Natural killer cell treated with Interleukin-12 subunit alpha and Interleukin-12 subunit beta and Interleukin-15 and Interleukin-18, amount 100 ng/mL, for 72 hours (primary cell): ENCODE data around the gene TCF4. TPM values are rescaled to one million over a fixed set of nuclear protein-coding genes. Genes with fewer than 3 reads are reported as not detected.
"Not testable (repeated sequence)": the region's sequence is repeated elsewhere in the genome, so short reads cannot be mapped to it uniquely, and the experiment has no call there.

ENCODE experiments used
- ATAC-seq, 2 donors: fragments of 150-1000 bp; cut with Tn5 transposase in 1 of 2; sonication (Bioruptor Pico), chemical (Tn5 transposase) in 1 of 2; 2 replicates each; pipeline ENCODE4 v1.10.0; 2021
- DNase-seq: peaks from one replicate; pipeline ENCODE4 v3.0.0; 2022; ENCODE audit warnings: low spot score
- H3K27ac Mint-ChIP-seq, 2 donors: 1 replicate in 1 of 2; 2 replicates in 1 of 2; pipeline ENCODE4 v1.8.0; 2022; ENCODE audit warnings: mixed read lengths in 2 of 2, mild to moderate bottlenecking in 1 of 2, moderate library complexity in 1 of 2
- H3K27me3 Mint-ChIP-seq, 2 donors: 1 replicate in 1 of 2; 2 replicates in 1 of 2; pipeline ENCODE4 v1.8.0; 2022; ENCODE audit warnings: mixed read lengths in 2 of 2
- H3K36me3 Mint-ChIP-seq: one replicate; pipeline ENCODE4 v1.8.0; 2022; ENCODE audit warnings: mixed read lengths
- H3K4me1 Mint-ChIP-seq, 2 donors: 1 replicate in 1 of 2; 2 replicates in 1 of 2; pipeline ENCODE4 v1.8.0; 2022; ENCODE audit warnings: low read depth in 2 of 2, mixed read lengths in 2 of 2, mild to moderate bottlenecking in 1 of 2
- H3K4me3 Mint-ChIP-seq: one replicate; pipeline ENCODE4 v1.8.0; 2022; ENCODE audit warnings: mixed read lengths
- H3K9me3 Mint-ChIP-seq: 2 replicates; pipeline ENCODE4 v1.8.0; 2022; ENCODE audit warnings: mixed read lengths
- total RNA-seq, 2 donors: library from RNA; stranded (reverse); gene quantifications; one replicate each; pipeline ENCODE4 v1.2.3, GENCODE V29; 2022

The TCF4 gene
- total RNA-seq, 2 donors from 2014 or later = 6.1 to 10.3 TPM

- no peak for DNase-seq
- peak; percentile 10 to 56 for ATAC-seq
- H3K27ac Mint-ChIP-seq = peak overlapping the region; percentile 42 to 89
- peaks cover 29 to 31% of the 10 kb centered on the region in 2 donors for H3K4me1 Mint-ChIP-seq
- peak overlapping the region; percentile 82 for H3K4me3 Mint-ChIP-seq
- H3K27me3 Mint-ChIP-seq = no peaks in the 10 kb centered on the region
- no peaks in the 10 kb centered on the region for H3K9me3 Mint-ChIP-seq
- no peaks in the 10 kb centered on the region for H3K36me3 Mint-ChIP-seq
These were observed 110.0 kb downstream of the TCF4 start for GRCh38 chr18:55477860-55478581.

- DNase-seq (no peak), ATAC-seq (peak; percentile 87 to 91)
- peak overlapping the region; percentile 42 to 89 for H3K27ac Mint-ChIP-seq
- no peaks in the 10 kb centered on the region for H3K9me3 Mint-ChIP-seq
- peaks cover 29 to 31% of the 10 kb centered on the region in 2 donors for H3K4me1 Mint-ChIP-seq
- peak overlapping the region; percentile 82 for H3K4me3 Mint-ChIP-seq
- no peaks in the 10 kb centered on the region for H3K27me3 Mint-ChIP-seq
- no peaks in the 10 kb centered on the region for H3K36me3 Mint-ChIP-seq
These were observed 110.5 kb downstream of the TCF4 start for GRCh38 chr18:55477499-55477859.

DNA sequence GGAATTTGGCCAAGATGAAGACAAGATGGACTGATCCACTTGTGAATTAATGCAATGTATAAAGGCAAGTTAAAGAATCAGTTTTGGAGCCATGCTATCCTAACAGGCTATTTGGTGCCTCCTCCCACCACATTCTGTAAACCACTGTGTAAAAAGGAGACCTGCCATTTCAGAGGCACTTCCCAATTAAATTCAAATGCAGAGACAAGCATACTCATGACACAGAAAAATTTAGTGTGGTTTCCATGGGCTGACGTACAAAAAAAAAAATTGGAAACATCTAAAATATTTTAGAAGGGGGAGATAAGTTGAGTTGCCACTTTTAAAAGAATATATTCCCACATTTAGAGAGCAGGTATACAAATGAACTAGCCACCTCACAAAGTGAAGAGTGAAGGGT is 112.1 kb downstream of the TCF4 start:
- no peaks in the 10 kb centered on the region for H3K36me3 Mint-ChIP-seq
- H3K9me3 Mint-ChIP-seq = no peaks in the 10 kb centered on the region
- H3K27me3 Mint-ChIP-seq = no peaks in the 10 kb centered on the region
- no peak for DNase-seq
- ATAC-seq = no peak
- peaks cover 29 to 31% of the 10 kb centered on the region in 2 donors for H3K4me1 Mint-ChIP-seq
- H3K4me3 Mint-ChIP-seq = peak overlapping the region; percentile 47
- peak overlapping the region in 1 of 2 donors; percentile 89 for H3K27ac Mint-ChIP-seq

DNA sequence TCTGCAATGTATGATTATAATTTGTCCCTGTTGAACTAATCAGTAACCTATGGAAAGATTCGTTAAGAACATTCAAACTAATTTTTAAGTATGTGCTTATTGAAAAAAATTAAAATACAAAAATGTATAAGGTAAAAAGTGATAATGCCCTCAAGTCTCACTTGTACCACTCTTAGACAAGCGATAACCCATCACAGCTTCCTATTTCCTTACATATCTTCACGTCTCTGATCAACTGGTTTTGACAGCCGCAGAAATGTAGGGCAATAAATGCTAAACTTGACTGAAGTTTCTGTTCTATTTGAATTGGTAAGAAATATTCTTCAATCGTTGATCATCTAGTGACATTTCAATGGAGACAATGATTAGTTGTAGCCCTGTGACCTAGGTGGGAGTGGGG is 112.5 kb downstream of the TCF4 start:
- ATAC-seq = no peak
- Mint-ChIP-seq H3K27me3 (no peaks in the 10 kb centered on the region), H3K4me3 (peak overlapping the region; percentile 47), H3K27ac (peak overlapping the region in 1 of 2 donors; percentile 89), H3K9me3 (no peaks in the 10 kb centered on the region), H3K4me1 (peaks cover 29 to 31% of the 10 kb centered on the region in 2 donors), H3K36me3 (no peaks in the 10 kb centered on the region)
- DNase-seq = no peak

DNA sequence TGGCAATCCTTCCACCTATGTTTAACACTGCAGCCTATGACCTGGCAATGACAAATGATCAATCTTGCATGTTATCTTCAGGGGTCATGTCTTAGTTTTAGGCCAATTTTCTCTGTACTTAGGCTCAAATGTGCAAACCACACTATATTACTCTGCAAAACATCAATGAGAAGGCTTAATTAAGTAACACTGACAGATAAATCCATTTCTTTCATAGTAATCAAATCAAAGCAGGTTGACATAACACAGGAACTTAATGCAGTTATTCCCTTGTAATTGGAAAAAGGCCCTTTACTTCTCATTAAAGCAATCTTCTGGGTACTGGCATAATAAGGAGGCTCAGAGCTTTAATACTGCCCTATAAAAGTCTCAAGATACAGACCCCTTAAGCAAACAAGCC is 114.4 kb downstream of the TCF4 start:
- ATAC-seq (no peak), DNase-seq (no peak)
- H3K4me3 Mint-ChIP-seq = no peak overlapping the region
- H3K27ac Mint-ChIP-seq = no peak overlapping the region
- H3K27me3 Mint-ChIP-seq = no peaks in the 10 kb centered on the region
- no peaks in the 10 kb centered on the region for H3K36me3 Mint-ChIP-seq
- peaks cover 29 to 31% of the 10 kb centered on the region in 2 donors for H3K4me1 Mint-ChIP-seq
- no peaks in the 10 kb centered on the region for H3K9me3 Mint-ChIP-seq

GRCh38 chr18:55473058-55473457 is 114.9 kb downstream of the TCF4 start:
- ATAC-seq (no peak), DNase-seq (no peak)
- Mint-ChIP-seq H3K4me1 (peaks cover 26 to 27% of the 10 kb centered on the region in 2 donors), H3K27ac (no peak overlapping the region), H3K4me3 (no peak overlapping the region), H3K27me3 (no peaks in the 10 kb centered on the region), H3K9me3 (no peaks in the 10 kb centered on the region), H3K36me3 (no peaks in the 10 kb centered on the region)

DNA sequence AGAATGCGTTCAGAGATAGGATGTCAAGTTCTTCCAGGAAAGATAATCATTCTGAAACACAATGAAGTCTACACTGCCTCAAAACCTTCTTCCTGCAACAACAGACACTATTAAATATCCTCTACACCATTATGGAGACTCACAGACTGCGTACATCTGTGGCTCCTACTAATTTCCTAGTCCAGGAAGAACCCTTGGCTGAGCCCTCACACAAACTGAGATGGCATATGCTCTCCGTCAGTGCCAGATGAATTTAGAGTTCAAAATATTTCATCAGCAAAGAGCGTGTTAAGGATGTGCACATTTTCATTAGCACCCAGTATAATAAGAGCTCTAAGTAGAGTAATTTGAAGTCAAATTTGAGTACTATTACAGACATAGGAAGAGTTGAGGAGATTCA is 117.2 kb downstream of the TCF4 start:
- H3K4me1 Mint-ChIP-seq = peaks cover 8 to 15% of the 10 kb centered on the region in 2 donors
- no peaks in the 10 kb centered on the region for H3K27me3 Mint-ChIP-seq
- no peak for DNase-seq
- no peak overlapping the region for H3K4me3 Mint-ChIP-seq
- no peak for ATAC-seq
- no peaks in the 10 kb centered on the region for H3K9me3 Mint-ChIP-seq
- H3K36me3 Mint-ChIP-seq = no peaks in the 10 kb centered on the region
- peak overlapping the region in 1 of 2 donors; percentile 22 for H3K27ac Mint-ChIP-seq

DNA sequence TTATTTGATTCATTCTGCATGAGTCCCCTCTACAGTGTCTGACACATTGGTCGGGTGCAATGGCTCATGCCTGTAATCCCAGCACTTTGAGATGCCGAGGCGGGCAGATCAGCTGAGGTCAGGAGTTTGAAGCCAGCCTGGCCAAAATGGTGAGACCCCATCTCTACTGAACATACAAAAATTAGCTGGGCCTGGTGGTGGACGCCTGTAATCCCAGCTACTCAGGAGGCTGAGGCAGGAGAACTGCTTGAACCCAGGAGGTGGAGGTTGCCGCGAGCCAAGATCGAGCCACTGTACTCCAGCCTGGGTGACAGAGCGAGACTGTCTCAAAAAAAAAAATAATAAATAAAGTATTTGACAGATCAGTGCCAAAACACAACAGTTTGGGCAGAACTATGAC is 118.9 kb downstream of the TCF4 start:
- H3K27ac Mint-ChIP-seq, DNase-seq, H3K27me3 Mint-ChIP-seq, H3K4me1 Mint-ChIP-seq, ATAC-seq, H3K36me3 Mint-ChIP-seq, H3K9me3 Mint-ChIP-seq, H3K4me3 Mint-ChIP-seq: not testable (repeated sequence)

DNA sequence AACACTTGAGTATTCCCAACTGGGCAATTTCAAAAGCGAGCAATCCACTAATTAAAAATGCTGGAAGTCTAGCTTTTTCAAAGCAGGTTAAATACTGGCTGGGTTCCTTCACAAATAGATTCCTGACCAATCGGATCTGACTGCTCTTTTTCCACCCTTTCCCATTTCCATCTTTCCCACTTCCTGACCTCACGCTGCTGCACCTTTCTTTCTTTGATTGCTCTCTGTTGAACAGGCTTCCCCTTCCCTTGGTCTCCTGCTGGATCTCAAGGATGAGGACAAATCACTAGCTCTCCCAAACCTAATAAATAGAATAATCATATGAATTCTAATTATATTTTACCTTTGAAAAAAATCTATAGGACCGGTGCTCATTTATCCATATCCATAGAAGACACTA is 121.2 kb downstream of the TCF4 start:
- ATAC-seq (no peak), DNase-seq (no peak)
- H3K4me1 Mint-ChIP-seq = peaks cover 0 to 7% of the 10 kb centered on the region in 2 donors
- no peak overlapping the region for H3K27ac Mint-ChIP-seq
- H3K9me3 Mint-ChIP-seq = no peaks in the 10 kb centered on the region
- H3K36me3 Mint-ChIP-seq = no peaks in the 10 kb centered on the region
- no peak overlapping the region for H3K4me3 Mint-ChIP-seq
- no peaks in the 10 kb centered on the region for H3K27me3 Mint-ChIP-seq

- Mint-ChIP-seq H3K36me3 (no peaks in the 10 kb centered on the region), H3K27ac (no peak overlapping the region), H3K27me3 (no peaks in the 10 kb centered on the region), H3K4me3 (no peak overlapping the region), H3K9me3 (no peaks in the 10 kb centered on the region), H3K4me1 (peaks cover 0 to 7% of the 10 kb centered on the region in 2 donors)
- no peak for DNase-seq
- no peak for ATAC-seq
These were observed 122.7 kb downstream of the TCF4 start for GRCh38 chr18:55465313-55465712.

- no peak overlapping the region for H3K4me3 Mint-ChIP-seq
- H3K9me3 Mint-ChIP-seq = no peaks in the 10 kb centered on the region
- no peaks in the 10 kb centered on the region for H3K27me3 Mint-ChIP-seq
- DNase-seq (no peak), ATAC-seq (no peak)
- no peaks in the 10 kb centered on the region for H3K36me3 Mint-ChIP-seq
- H3K27ac Mint-ChIP-seq = no peak overlapping the region
- peaks cover 0 to 7% of the 10 kb centered on the region in 2 donors for H3K4me1 Mint-ChIP-seq
These were observed 123.4 kb downstream of the TCF4 start for GRCh38 chr18:55464581-55464980.

GRCh38 chr18:55462652-55463051 is 125.3 kb downstream of the TCF4 start:
- Mint-ChIP-seq H3K36me3 (no peaks in the 10 kb centered on the region), H3K4me3 (no peak overlapping the region), H3K27me3 (no peaks in the 10 kb centered on the region), H3K27ac (no peak overlapping the region), H3K9me3 (no peaks in the 10 kb centered on the region), H3K4me1 (peaks cover 0 to 2% of the 10 kb centered on the region in 2 donors)
- ATAC-seq = no peak
- no peak for DNase-seq

GRCh38 chr18:55461848-55462247 is 126.1 kb downstream of the TCF4 start:
- Mint-ChIP-seq H3K36me3 (no peaks in the 10 kb centered on the region), H3K9me3 (no peaks in the 10 kb centered on the region), H3K4me1 (peaks cover 0 to 4% of the 10 kb centered on the region in 2 donors), H3K4me3 (no peak overlapping the region), H3K27me3 (no peaks in the 10 kb centered on the region), H3K27ac (no peak overlapping the region)
- ATAC-seq (no peak), DNase-seq (no peak)

- ATAC-seq = no peak
- H3K4me1 Mint-ChIP-seq = peaks cover 11 to 12% of the 10 kb centered on the region in 2 donors
- DNase-seq = no peak
- no peak overlapping the region for H3K27ac Mint-ChIP-seq
- H3K4me3 Mint-ChIP-seq = no peak overlapping the region
- no peaks in the 10 kb centered on the region for H3K9me3 Mint-ChIP-seq
- no peaks in the 10 kb centered on the region for H3K36me3 Mint-ChIP-seq
- no peaks in the 10 kb centered on the region for H3K27me3 Mint-ChIP-seq
These were observed 129.4 kb downstream of the TCF4 start for GRCh38 chr18:55458456-55459203.
